ENCODE data around the gene CLPTM1L.

GRCh38 chr5:1378866-1379659 lies 34.2 kb upstream of the CLPTM1L start:
- TF ChIP-seq CTCF (IDR thresholded peaks at IDR 0.05) (no peak), POLR2A (IDR thresholded peaks at IDR 0.05) (no peak)

Data from adrenal gland (tissue), 5 donors.